Hematopoietic multipotent progenitor cell treated with erythropoietin and hydrocortisone succinate and interleukin-3 and kit ligand, for 17 days (in vitro differentiated cells): ENCODE results near the gene GIPC3.

Source experiments
- DNase-seq: peaks from one replicate; pipeline ENCODE4 v3.0.0-alpha.2; 2015; ENCODE audit warnings: low spot score

Gene GIPC3, protein sequence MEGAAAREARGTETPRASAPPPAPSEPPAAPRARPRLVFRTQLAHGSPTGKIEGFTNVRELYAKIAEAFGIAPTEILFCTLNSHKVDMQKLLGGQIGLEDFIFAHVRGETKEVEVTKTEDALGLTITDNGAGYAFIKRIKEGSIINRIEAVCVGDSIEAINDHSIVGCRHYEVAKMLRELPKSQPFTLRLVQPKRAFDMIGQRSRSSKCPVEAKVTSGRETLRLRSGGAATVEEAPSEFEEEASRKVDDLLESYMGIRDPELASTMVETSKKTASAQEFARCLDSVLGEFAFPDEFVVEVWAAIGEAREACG

DNA sequence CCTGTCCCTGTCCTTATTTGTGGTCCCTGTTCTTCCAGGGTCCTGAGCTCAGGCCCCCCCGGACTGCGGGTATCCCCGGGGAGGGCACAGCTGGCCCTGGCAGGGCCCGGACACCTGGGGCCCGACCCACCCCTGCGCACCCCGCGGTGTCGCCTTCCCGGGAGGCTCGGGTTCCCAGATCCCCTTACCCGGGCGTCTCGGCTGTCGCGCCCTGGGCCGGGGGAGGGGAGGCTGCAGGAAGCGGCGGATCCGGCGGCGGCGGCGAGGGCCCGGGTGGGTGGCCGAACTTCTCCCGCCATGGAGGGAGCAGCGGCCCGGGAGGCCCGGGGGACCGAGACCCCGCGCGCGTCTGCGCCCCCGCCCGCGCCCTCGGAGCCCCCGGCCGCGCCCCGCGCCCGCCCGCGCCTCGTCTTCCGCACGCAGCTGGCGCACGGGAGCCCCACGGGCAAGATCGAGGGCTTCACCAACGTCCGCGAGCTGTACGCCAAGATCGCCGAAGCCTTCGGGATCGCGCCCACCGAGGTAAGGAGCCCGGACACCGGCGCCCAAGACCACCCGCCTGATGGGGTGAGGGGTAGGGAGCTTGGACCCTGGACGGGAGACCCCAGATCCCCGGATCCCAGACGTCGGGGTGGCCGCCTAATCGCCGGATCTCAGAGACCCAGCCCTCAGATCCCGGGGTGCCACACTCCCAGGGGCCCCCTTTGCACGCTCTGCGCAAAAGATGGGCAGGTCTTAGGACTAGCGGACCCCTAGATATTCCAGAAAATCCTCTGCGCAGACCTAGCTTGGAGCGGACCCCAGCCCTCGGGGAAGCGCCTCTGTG, at the start of gene GIPC3:
Gene GIPC3 (plus strand): TSS at position 178 of the 826 bp plus-strand sequence. CDS start 120 bp downstream, at position 298.
- DNase-seq: no peak

DNA sequence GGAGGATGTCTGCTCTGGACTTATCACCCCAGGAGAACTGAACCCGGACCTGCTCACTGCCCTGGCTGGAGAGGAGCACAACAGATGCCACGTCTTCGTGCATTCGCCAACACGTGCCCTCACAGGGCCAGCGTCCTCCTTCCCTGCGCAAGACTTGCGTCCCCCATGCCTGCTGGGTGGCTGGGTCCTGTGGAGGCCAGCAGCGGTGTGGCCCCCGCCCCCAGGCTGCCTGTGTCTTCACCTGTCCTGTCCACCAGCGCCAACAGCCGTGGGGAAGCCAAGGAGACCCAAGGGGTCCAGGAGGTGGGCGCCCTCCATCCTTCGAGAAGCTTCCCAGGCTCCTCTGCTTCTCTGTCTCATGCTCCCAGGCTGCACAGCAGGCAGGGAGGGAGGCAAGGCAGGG, 49.7 kb upstream of the GIPC3 start:
- DNase-seq: no peak

DNA sequence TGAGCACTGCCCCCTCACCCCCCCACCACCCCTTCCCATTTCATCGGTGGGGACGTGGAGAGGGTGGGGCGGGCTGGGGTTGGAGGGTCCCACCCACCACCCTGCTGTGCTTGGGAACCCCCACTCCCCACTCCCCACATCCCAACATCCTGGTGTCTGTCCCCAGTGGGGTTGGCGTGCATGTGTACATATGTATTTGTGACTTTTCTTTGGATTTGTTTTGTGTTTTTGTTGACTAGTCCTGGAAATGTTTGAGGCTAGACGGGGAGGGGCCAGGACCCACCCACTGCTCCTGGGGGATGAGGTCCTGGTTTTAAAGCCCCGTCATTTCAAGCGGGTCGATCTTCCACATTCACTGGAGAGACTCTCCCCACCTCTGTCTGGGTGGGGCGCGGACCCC, 49.3 kb upstream of the GIPC3 start:
- DNase-seq: no peak

DNA sequence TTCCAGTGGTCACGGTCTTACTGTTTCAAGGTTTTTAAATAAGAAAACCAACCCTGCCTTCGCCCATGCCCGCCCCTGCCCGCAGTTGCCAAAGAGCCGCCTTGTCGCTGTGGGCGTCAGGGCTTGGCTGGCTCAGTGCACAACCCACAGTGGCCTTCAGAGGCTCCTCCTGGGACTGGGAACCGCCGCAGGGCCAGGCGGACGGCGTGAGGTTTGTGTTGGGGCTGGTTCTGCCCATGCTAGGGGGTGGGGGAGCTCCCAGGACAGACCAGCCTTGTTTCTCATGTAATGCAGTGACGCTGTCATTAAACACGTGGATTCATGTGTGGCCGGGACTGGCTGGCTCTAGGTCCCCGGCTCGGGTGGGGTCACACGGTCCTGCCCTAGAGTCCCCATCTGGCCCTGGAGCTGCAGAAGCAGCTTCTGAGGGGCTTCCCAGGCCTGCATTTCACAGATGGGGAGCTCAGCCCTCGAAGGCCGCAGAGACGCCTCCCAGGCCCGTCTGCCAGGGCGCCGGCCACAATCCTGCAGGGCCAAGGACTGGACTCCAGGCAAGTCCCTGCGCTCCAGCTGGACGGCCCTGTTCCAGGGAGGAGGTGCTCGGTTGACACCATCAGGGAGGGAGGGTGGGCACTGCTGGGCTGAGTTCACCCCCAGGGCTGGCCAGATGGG, 48.7 kb upstream of the GIPC3 start:
- DNase-seq: no peak

DNA sequence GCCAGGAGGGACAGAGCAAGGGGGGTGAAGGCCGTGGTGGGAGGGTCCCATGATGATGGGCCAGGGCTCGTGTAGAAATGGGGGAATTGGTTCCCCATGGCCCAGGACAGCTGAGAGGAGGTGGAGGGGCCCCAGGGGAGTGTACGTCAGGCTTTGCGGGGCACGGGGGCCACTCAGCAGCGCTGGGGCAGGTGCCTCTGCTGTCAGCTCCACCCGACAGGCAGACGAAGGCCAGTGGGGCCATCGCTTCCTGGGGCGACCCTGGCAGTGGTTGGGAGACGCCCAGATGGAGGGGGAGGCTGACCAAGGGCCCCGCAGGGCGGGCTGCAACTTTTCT, 48.2 kb upstream of the GIPC3 start:
- no peak for DNase-seq

DNA sequence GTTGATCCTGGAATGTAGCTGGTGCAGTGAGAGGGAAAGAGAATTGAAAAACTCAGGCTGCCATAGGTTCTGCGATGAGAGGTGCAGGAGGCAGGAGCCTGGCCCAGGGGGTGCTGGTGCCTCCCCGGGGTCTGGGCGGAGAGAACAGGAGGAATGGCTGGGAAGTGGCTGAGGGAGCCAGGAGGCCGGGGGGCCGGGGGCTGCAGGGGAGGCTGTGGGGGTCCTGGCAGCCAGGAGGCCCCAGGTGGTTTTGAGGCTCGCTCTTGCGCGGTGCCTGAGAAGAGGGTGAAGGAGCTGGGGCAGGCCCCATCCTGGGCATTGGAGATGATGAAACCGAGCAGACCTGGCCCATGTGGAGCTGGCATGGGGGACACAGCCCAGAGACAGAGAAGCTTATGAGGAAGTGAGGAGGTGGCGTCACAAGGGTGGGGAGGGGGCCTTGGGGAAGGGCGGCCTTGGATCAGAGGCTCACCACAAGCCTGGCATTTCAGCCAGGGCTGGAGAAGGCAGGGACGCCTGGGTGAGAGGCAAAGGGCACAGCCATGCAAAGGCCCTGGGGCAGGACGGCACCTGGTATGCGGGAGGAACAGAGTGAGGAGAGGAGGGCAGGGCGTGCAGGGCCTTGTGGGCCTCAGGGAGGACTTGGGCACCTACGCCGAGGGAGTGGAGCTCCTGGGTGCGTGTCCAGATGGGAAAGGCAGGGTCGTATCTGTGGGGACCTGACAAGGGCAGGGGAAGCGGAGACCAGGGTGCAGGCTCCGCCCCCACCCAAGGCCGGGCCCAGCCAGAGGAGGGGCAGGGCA, 47.6 kb upstream of the GIPC3 start:
- no peak for DNase-seq

DNA sequence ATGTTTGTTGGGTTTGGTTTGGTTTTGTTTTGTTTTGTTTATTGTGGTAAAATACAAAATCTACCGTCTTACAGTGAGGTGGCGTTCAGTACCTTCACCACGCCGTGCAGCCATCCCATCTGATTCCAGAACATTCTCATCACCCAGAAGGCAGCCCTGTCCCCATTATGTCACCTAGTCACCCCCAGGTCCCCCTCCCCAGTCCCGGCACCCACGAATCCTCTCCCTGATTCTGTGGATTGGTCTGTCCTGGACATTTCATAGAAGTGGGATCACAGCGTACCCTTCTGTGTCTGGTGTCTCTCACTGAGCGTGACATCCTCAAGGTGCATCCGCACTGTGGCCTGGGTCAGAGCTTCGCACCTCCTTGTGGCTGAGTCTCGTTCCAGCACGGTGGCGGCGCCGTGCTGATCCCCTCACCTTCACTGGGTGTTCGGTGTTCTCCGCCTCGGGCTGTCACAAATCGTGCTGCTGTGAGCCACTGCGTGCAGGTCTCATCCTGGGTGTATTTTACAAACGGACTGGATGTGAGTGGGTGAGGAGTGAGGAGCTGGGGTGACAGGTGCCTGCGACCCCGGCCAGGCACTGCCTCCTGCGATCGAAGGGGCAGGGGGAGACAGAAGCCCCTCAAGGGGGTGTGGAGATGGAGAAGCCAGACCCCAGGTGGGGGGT, 46.9 kb upstream of the GIPC3 start:
- DNase-seq: no peak

DNA sequence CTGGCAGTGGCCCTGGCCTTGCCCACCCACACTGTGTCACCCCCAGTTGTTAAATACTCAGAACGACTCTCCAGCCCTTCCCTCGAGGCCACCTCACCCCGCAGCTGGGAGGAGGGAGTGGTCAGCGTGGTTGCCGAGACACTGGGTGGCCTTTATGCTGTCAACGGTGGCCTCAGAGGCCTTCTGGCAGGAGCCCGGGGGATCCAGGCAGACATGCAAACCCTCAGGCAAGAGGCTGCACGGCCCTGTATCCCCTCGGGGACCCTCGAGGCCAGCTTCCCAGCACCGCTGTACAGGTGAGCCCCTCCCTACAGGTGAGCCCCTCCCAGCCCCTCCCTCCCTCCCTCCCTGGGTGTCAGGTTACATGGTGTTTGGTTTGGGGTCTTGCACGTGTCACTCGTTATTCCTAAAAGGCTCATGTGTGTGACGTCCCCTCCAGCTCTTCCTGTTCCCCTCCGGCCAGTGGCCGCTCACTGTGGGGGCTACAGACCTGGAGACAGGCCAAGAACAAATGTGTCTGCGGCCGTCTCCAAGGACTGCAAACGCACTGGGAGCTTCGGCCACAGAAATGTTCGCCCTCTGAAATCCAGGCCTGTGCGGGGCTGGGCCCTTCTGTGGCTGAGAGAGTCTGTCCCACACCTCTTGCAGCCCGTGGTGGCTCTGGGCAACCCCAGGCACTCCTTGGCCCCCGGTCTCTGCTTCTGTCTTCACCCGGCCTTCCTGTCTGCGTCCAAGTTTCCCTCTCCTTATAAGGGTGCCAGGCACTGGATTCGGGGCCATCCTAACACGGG, 46.1 kb upstream of the GIPC3 start, which contains the start of gene TEKTIP1:
Gene TEKTIP1 (plus strand): TSS at position 210 of the 791 bp plus-strand sequence. CDS start 4 bp downstream, at position 214.
- no peak for DNase-seq

DNA sequence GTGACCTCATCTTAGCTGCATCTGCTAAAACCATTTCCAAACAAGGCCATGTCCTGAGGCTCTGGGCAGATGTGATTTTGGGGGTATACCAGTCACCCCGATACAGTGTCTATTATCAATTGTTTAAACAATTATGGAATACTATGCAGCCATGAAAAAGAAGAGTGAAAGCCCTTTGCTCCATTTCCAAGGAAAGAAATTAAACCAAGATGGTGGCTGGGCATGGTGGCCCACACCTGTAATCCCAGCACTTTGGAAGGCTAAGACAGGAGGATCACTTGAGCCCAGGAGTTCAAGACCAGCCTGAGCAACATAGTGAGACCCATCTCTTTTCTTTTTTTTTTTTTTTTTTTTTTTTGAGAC, 45.5 kb upstream of the GIPC3 start:
- no peak for DNase-seq

DNA sequence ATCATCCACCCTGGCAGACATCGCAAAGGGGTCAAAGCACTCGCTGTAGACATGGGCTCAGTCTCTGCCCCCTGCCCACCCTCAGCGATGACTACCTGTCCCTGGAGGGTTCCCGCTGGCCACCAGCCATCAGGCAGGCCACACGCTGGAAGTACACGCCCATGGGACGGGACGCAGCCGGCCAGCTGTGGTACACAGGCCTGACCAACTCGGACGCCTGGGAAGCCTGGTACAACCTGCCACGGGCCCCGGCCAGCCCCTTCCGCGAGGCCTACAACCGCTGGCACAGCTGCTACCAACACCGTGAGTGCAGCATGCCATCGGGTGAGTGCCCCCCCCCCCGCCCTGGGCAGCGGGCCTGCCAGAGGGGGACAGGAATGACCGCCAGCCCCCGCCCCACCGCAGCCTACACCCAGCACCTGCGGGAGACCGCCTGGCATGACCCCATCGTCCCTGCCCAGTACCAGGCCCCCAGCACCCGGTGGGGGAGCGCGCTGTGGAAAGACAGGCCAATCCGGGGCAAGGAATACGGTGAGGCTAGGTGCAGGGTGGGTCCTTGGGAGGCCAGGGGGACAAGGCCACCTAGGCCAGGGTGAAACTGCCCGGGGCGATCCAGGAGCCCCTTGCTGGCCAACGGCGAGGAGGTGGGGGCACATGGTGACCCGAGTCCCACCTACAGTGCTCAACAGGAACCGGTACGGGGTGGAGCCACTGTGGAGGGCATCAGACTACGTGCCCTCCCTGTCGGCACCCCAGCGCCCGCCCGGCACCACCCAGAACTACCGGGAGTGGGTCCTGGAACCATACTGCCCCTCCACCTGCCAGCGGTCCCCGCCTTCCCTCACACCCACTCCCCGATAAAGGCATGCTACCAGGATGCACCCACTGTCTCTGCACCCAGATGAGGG, 41.9 kb upstream of the GIPC3 start:
- DNase-seq: no peak

DNA sequence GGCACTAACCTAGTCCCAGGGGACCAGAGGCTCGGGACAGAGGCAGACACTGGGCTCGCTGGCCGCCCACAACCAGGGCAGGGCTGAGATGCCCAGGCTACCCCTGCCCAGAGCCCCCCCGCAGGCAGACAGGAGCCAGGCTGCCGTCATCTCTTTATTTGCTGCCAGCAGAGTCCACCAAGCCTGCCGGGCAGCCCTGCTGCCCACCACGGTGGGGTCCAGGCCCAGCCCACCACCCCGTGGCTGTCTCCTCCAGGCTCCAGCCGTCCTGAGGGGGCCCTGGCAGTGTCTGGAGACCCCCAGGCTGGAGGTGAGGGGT, 41.3 kb upstream of the GIPC3 start:
- no peak for DNase-seq

DNA sequence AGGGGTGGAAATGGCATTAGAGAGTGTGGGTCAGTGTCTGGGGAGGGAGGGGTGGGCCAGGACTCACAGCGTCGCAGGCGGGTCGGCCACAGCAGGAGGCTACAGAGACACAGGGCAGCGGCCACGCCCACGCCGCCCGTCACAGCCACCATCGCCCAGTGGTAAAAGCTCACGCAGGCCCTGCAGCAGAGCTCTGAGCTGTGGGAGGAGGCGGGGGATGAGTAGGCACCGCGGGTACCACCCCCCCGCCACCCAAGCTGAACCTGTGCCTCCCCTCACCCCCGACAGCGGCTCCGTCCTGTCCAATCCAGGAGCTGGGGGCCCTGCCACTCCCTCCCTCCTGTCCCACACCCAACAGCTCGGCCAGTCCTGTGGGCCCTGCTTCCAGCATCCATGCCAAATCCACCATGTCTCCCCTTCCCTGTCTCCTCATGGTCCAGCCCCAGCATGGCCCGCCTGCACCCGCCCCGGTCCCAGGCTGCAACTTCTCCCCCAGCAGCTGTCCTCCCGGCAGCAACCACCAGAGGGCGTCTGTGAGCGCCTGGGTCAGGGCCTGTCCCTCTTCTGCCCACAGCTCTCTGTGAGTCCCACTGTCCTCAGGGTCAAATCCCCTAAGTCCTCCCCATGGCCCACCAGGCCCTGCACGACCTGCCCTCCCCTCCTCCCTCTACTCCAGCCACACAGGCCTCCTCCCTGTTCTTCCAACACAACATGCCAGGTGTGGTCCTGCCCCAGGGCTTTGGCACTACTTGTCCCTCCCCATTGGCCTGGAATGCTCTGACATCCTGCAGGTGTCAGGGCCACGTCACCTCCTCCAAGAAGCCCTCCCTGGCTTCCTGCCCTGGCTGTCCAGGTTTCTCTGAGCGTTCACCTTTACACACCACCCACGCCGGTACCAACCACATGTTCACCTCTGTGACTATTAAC, 40.3 kb upstream of the GIPC3 start:
- DNase-seq: peak; percentile 84

DNA sequence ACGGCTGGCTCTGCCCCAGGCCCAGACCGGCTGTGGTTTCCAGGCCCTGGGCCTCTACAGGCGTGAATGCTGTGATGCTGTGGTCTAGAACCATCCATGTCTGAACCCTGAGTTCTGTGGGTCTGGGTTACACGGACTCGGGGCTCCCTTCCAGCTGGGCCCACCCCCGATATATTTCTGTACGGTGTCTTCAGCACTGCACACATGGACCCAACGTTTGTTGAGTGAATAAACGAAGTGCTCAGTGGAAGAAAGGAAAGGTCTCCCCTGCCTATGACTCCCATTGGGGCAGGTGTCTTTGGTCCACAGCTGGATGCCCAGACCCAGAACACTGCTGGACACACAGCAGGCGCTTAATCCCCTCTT, 39.6 kb upstream of the GIPC3 start:
- DNase-seq: no peak

DNA sequence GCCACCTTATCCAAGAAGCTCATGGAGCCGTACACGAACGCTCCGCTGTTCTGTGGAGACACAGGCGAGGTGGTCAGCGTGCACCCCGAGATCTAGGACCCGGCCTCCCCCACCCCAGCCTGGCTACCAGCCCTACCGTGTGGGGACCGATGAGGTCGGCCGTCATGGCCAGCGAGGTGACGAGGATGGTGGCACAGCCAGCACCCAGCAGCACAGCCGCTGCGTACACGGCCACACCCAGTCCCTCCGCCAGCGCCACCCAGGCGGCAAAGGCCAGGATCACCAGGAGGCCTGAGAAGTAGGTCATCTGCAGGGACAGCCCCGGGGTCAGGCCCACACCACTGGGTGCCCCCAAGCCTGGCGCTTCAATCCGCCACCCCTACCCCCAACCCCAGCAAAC, 39.2 kb upstream of the GIPC3 start:
- no peak for DNase-seq

DNA sequence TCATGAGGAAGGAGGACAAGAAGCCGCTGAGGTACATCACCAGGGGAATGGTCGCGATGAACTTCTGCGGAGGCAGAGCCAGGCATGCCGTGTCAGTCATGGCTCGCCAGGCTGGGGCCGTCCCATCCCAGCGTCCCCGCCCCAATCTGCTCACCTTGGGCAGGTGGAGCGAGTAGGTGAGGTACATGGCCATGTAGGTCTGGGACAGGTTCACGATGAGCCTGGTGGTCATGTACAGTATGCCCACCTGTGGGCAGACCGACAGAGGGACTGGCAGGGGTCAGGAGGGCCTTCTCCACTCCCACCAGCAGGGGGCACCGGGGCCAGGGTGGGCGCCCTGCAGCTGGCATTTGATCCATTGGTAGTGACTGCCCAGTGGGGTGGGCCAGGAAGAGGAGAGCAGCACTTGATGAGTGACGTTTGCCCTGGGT, 38.0 kb upstream of the GIPC3 start:
- DNase-seq: peak; percentile 47

DNA sequence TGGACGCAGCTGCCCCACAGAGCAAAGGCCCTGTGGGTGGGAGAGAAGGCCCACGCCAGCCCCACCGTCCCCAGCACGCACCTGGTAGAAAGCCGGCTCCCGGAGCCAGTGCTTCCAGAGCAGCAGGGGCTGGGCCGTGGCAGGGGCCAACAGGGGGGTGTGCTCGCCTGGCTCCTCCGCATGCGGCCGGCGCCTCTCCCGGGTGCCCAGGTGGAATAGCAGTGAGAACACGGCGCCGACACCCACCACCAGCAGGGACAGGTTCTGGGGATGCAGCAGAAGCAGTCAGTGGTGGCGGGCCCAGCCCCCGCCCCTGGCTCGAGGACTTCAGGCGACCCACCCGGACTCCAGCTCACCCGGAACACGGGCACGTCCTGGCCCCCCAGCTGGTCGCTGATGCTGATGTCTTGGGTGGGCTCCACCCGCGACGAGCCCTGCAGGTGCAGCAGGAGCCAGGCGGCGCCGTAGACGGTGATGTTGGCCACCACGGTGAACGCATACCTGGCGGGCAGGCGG, 37.5 kb upstream of the GIPC3 start:
- DNase-seq: no peak

DNA sequence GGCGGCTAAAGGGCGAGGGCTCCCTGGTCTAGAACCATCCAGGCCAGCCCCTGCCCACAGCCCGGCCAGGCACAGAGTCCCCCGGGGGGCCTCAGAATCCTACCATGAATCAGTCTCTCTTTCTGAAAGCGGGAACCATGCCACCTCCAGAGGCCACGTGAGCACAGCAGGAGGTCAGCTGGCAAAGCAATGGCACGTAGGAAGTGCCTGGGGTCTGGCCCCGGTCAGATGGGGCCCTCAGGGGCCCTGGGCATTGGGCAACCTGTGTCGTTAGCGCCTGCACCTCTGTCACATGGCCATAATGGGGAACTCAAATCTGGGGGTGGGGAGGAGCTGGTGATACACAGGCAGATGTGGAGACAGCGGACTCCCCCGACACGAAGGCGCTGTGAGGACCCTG, 36.7 kb upstream of the GIPC3 start:
- DNase-seq: no peak

DNA sequence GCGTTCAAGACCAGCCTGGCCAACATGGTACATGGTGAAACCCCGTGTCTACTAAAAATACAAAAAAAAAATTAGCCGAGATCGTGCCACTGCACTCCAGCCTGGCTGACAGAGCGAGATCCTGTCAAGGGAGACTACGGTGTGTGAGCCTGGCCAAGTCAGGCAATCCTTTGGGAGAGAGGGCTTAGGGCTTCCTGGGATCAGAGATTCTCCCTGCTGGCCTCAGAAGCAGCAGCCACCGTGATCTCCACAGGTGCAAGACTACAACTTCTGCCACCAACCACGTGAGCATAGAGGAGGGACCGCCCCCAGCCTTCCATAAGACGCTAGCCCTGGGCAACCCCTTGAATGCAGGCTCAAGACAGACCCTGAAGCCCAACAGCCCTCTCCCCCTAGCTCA, 35.5 kb upstream of the GIPC3 start:
- no peak for DNase-seq
